HG03354 (cell line): ENCODE measurements around the gene RTP5.

ENCODE experiments used
- ATAC-seq: cut with Tn5 transposase; IDR thresholded peaks from one replicate; pipeline ENCODE4 v1.9.1; 2021; ENCODE audit warnings: mild to moderate bottlenecking; ENCODE audit not compliant: unreplicated experiment, poor library complexity, severe bottlenecking

RTP5 gene

DNA sequence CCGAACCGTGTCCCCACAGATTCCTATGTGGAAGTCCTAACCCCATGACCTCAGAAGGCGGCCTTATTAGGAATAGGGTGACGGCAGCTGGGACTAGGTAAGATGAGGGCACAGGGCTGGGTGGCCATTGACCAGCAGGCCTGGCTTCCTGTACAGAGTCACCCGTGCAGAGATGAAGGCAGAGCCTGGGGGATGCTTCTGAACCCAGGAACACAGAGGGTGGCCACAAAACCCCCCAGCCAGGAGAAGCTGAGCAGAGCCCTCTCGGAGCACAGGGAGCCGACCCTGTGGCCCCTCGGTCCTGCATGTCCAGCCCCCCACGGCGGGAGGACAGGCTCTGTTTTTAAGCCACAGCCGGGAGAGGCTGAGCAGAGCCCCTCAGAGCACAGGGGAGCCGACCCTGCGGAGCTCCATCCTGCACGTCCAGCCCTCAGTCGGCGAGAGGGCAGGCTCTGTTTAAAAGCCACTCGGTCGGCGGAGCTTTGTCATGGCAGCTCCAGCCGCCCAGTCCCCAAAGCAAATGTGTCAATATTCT, 13.6 kb upstream of the RTP5 start:
- no peak for ATAC-seq

DNA sequence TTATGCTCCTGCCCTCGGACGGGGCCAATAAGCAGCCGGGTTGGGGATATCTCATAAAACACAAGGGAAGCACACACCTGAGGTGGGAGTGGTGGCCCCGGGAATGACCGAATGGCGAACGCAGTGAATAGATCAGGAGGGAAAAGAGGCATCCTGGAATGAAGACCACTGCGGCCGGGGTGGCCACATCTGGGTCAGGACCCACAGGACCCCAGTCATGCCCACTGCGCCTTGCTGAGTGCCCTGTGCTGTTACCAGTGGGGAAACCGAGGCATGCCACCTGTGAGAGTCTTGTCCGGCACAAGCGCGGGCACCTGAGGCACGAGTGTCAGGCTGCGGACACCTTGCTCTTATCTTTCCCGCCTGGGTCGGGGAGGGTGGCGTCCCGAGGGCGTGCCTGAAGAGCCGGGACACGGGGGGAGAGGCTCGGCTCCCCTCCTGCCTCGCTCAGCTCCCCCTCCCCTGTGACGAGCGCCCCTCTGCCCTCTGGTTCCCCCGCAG, 12.4 kb upstream of the RTP5 start:
- no peak for ATAC-seq

DNA sequence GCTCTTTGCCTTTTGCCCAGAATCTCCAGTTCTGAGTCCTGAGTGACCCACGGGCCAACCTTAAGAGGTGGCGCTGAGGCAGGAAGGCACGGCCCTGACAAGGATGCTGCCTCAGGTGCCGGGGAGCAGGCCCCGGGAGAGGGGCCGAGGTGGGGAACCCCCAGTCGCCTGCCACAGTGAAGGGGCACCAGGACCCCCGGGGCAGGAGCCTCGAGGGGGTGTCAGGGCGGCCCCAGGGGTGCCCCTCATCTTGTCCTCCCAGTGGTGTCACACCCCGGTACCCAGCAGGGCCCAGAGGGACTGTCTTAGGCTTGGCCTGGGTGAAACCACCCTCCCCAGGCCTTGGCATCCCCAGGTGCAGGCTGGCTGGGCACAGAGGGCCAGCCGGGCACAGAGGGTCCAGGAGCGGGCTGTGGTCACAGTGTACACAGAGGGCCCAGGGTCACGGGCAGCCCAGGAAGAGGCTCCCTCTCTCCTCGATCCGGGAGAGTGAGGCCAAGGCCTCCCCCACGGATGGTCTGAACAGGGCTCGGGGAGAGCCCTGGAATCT, 11.9 kb upstream of the RTP5 start:
- no peak for ATAC-seq

DNA sequence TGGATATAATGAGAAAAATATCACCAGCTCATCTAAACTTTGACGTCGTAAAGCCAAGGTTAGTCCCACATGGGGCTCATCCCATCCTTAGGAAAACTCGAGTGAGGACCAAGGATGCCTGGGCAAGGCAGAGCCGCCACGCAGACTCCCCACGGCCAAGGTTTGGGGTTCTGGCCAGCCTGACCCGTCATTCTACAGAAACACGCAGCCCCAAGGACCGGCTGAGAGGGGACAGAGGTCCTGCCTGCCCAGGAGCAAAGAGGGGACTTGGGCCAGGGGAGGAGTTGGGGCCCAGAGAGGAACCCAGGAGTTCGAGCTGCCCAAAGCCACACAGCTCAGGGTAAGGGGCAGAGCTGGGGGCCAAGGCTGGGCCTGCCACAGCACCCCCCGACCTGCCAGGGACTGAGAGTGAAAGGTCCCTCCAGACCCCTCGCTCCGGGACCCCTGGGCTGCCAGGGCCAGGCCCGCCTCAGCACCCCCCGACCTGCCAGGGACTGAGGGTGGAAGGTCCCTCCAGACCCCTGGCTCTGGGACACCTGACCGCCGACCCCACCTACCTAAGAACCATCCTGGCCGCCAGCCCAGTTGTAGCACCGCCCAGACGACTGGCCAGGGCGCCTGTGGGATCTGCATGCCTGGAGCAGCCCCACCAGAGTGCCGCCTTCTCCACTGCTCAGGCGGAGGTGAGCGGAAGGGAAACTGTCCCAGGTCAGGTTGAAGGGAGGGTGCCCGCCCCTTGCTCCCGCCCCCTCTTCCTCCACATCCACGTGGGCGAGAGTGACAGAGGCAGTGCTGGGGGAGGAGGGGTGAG, 11.1 kb upstream of the RTP5 start, which contains the start of gene PDCD1:
Gene PDCD1, minus strand, starts transcription at position 689 of the 811 bp plus-strand sequence. Its CDS starts 56 bp downstream, at position 633.
- ATAC-seq: peak; percentile 37

DNA sequence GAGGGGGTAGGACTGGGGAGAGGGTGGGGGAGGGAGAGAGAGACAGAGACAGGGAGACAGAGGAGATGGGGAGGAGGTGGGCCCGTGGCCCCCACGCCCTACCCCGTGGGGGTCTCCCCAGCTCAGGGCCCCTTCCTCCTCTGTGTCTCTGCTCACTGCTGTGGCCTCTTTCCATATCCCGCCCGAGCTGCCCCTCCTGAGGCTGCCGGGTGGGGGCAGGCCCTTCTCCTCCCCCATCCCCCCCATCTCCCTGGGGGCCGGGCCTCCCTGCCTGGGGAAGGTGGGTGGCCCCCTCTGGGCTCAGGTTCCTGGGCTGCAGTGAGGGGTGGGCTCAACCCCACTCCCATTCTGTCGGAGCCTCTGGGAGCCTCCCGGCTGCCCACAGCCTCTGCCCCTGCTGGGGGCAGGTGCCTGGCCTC, 10.5 kb upstream of the RTP5 start:
- ATAC-seq: peak; percentile 15

DNA sequence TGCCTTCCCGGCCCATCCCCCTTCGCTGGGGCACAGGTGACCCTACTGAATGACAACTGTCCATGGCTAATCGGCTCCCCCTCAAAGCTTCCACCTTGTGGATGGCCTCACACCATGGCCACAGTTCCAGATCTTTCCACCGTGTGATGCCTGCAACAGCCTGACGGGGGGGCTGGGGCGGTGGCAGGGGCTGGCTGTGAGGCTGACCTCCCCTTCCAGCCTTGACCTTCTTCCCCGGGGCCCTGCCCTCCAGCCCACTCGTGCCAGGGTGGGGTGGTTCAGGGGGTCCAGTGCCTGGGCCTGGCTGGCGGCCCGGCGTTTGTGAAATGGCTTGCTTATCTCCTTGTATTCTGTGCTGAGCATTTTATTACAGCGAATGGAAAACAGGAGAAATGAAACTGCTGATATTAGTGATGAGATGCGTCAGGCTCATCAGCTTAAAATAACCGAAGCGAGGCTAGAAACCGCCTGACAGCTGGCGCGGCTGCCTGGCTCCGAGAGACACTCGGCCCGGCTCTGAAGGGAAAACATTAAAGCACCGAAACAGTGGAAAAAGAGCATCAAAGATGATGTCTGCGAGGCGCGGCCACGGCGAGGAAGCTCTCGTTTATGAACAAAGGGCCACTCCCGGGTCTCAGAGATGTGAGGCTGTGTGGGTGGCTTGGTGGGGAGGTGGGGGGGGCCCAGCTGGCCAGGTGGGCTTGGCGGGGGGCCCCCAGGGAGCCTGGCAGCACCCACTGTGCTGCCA, 9.9 kb upstream of the RTP5 start:
- peak; percentile 62 for ATAC-seq

DNA sequence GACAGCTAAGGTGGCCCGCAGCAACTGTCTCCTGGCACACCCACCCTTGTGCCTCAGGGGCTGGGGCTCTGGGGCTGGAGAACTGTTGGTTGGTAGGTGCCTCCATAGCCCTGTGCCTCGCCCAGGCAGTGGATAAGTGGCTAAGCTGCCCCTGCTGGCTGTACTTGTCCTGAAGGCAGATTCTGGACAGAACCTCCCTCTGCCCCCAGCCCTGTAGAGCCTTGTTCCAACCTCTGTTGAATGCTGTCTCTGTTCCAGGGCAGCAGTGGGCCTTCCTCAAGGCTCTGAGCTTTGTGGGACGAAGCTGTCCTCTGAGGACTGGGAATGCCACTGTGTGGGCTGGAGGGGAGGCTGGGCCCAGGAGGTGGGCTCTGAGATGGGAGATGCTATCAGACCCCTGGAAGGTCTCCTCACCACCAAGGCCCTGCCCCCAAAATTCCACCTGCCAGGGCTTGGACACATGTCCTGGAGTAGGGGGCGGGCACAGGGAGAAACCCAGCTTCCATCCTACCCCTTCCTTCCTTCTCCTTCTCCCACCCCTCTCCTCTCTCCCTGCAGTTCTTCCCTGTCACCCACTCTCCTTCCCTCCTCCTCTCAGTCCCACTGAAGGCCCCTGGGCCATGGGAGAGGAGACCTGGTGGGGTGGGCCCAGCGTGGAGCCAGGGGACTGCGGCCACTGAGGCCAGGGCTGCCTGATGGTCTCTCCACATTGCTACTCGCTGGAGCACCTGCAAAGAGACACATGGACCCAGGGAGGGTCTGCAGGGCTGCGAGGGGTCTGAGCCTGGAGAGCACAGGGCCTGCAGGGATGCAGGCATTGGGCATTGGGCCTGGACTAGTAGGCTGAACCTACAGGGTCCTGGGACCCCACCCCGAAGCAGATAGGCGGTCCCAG, 9.1 kb upstream of the RTP5 start:
- ATAC-seq: peak; percentile 8

DNA sequence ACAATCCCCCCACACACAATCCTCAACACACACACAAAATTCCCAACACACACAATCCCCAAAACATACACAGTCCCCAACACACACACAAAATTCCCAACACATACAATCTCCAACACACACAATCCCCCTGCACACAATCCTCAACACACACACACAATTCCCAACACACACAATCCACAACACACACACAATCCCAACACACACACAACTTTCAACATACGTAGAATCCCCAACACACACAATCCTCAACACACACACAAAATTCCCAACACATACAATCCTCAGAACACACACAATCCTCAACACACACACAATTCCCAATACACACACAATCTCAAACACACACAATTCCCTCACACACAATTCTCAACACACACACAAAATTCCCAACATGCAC, 8.3 kb upstream of the RTP5 start:
- ATAC-seq: no peak

DNA sequence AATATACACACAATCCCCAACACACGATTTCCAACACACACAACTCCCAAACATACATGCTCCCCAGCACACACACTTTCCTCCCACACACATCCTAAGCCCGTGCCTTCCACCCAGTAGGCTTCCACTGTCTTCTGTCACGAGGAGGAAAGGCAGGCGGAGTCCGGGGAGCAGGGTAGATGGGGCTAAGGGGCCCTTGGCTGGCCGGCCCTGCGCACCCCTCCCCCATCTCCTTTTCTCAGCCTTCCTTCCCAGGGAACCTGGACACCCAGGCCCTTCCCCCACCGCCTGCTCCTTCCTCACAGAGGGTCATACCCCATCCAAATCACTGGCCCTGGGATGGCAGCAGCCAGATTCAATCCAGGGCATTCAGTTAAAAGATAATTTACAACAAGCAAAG, 7.4 kb upstream of the RTP5 start:
- ATAC-seq: no peak

DNA sequence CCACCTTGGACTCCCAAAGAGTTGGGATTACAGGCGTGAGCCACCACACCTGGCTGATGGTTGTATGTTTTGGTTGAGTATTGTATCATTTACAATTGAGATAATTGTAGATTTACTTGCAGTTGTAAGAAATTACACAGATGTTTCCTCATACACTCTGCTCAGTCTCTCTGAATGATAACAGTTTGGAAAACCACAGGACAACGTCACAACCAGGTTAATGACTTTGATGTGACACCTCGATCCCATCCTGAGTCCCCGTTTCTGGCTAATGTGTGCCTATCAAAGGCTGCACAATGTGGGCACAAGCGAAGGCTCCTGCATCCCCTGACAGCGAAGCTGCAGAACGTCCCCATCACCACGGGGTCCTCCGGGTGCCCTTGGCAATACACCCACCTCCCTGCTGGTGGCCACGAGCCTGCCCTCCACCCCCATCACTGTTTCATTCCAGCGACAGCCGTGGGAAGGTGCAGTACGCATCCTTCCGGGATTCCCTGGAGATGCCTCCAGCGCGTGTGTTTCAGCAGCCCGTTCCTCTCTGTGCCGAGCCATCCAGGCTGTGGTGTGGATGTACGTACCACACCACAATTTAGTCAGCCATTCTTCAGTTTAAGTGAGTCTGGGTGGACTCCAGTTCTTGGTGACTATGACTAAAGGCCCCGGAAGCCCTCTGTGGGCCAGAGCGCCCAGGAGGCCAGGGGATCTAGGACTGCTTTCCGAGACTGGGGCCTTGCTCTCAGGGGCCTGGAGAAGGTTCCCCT, 6.6 kb upstream of the RTP5 start:
- no peak for ATAC-seq

DNA sequence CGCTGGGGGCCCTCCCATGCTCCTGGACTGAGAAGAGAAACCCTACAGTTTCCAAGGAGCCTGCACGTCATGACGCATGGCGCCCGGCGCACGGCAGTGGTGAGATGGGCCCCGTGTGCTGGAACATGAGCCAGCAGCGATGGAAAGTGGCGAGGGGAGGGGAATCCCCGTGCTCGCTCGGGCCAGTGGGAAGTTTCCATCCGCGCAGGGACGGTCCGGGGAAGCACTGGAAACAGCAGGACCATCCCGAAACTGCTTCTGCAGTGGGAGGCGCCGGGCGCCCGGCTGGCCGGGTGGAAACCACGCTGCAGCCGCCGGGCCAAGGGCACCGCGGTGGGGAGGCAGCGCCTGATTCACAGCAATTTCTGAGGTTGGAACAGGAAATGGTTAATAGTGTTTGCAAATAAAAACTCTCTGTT, 6.0 kb upstream of the RTP5 start:
- ATAC-seq: no peak

DNA sequence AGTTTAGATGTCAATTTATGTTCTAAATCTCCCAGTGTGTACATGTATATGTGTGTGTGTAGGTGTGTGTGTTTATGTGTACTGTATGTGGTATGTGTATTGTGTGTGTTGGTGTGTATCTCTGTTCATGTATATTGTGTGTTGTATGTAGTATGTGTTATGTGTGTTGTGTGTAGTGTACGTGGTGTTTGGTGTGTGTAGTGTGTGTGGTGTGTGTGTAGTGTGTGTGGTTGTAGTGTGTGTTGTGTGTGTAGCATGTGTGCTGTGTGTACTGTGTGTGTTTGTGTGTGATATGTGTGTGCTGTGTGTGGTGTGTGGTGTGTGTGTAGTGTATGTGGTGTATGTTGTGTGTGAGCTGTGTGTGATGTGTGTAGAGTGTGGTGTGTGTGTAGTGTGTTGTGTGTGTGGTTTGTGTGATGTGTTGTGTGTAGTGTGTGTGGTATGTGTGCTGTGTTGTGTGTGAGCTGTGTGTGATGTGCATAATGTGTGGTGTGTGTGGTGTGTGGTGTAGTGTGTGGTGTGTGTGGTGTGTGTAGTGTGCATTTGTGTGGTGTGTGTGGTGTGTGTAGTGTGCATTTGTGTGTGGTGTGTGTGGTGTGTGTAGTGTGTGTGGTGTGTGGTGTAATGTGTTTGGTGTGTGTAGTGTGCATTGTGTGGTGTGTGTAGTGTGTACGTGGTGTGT, 5.2 kb upstream of the RTP5 start:
- ATAC-seq: no peak

DNA sequence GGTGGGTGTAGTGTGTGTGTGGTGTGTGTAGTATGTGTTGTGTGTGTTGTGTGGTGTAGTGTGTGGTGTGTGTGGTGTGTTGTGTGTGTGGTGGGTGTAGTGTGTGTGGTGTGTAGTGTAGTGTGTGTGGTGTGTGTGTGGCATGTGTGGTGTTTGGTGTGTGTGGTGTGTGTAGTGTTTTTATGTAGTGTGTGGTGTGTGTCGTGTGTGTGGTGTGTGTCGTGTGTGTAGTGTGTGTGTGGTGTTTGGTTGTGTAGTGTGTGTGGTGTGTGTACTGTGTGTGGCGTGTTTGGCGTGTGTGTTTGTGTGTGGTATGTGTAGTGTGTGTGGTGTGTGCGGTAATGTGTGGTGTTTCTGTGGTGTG, 4.7 kb upstream of the RTP5 start:
- ATAC-seq: no peak

DNA sequence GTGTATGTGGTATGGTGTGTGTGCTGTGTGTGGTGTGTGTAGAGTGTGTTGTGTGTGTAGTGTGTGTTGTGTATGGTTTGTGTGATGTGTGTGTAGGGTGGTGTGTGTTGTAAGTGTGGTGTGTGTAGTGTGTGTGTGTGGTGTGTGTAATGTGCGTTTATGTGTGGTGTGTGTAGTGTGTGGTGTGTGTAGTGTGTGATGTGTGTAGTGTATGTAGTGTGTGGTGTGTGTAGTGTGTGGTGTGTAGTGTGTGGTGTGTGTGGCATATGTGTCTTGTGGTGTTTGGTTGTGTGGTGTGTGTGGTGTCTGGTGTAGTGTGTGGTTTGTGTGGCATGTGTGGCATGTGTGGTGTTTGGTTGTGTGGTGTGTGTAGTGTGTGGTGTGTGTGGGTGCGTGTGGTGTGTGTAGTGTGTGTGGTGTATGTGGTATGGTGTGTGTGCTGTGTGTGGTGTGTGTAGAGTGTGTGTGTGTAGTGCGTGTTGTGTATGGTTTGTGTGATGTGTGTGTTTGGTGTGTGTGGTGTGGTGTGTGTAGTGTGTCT, 4.0 kb upstream of the RTP5 start:
- no peak for ATAC-seq

DNA sequence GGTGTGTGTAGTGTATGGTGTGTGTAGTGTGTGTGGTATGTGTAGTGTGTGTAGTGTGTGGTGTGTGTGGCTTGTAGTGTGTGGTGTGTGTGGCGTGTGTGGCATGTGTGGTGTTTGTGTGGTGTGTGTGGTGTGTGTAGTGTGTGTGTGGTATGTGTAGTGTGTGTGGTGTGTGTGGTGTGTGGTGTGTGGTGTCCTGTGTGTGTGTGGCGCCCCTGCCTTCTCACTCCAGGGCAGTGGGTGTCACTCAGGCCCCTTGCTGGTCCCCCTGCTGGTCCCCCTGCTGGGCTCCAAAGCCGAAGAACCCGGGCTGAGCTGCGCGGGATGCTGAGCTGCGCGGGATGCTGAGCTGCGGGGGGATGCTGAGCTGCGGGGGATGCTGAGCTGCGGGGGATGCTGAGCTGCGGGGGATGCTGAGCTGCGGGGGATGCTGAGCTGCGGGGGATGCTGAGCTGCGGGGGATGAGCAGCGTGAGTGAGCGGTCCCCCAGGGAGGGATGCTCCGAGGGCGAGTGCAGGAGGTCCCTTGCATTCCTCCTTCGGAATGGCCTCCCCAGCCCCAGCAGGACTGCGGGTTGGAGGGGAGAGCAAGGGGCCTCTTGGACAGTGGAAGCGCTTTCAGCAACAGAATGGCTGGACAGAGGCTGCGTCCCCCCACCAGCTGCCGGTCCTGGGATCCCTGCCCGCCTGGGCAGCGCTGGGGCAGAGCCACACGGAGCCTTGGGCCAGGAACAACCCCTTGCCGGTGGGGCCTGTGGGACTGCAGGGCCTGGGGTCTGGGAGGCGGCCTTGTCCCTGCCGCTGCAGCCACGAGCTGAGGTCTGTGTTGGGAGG, 3.4 kb upstream of the RTP5 start:
- no peak for ATAC-seq

DNA sequence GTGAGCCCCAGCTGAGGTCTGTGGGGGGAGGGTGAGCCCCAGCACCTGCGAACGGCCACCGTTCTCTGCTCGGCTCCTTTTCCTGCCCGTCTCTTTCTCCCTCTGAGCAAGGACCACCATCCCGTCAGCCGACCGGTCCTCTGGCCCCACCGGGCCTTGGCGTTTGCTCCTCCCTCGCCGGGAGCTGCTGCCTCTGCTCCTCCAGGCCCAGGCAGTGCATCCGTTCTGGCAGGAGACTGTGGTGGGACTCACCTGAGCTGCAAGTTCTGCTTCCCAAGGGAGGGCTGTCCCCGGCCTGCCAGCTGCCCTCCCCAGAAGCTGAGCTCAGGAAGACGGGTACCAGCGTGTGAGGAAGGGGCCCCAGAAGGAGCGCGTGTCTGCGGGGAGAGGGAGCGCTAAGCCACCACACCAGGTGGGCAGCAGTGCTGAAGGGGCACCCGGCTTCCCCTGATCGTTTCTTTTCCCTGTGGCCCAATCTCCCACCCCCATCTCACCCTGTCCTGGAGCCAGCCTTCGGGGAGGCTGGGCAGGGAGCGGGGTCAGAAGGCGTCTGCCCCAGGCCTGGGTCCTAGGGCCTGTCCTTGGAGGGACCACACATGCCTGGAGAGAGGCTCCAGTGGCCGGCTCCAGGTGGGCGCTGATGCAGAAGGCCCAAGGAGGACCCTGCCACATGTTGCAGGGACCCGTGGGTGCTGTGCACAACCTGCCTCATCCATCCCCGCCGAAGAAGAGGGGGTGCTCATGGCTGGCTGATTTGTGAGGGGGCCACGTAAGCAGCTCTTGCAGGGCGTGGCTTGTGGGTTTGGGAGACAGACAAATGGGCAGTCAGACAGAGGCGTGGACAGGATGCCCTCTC, 2.5 kb upstream of the RTP5 start:
- ATAC-seq: no peak
